SK-N-MC (cell line): ENCODE measurements around the gene PPP1R12B.
"Not testable (repeated sequence)": the region's sequence is repeated elsewhere in the genome, so short reads cannot be mapped to it uniquely, and the experiment has no call there.

ENCODE experiments used
- EZH2 ChIP-seq: fragments of 200-600 bp; sonication (generic); IDR thresholded peaks from one replicate; pipeline ENCODE4 v1.6.1; 2017; ENCODE audit warnings: antibody characterized with exemption
- POLR2AphosphoS5 ChIP-seq: IDR thresholded peaks from 2 replicates; pipeline ENCODE4 v1.6.1; 2012; ENCODE audit warnings: mild to moderate bottlenecking, low read depth, low read length, borderline replicate concordance

DNA sequence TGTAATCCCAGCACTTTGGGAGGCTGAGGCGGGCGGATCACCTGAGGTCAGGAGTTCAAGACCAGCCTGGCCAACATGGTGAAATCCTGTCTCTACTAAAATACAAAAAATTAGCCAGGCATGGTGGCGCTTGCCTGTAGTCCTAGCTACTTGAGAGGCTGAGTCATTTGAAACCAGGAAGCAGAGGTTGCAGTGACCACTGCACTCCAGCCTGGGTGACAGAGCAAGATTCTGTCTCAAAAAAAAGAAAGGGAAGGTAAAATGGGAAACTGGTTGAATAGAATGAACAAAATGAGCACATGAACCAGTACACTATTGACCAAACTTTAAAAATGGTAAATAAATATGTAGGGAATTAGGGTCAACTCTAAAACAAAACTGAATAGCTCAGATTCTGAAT lies 120.2 kb downstream of the PPP1R12B start:
- TF ChIP-seq POLR2AphosphoS5, EZH2: not testable (repeated sequence)
